K562 (cell line): ENCODE measurements around the gene PRKAR1B. TPM values are rescaled to one million over a fixed set of nuclear protein-coding genes. Genes with fewer than 3 reads are reported as not detected.

Experiments used
- ATAC-seq: fragments of 200-7000 bp; cut with Tn5 transposase; 3 replicates; pipeline ENCODE4 v1.9.1; 2020; ENCODE audit warnings: moderate library complexity
- BruUV-seq: library from RNA; stranded (reverse); fragments of 400-500 nt; replicated peaks from 2 replicates; lab custom pipeline; 2021; lab: Mats Ljungman, UMichigan
- CTCF ChIA-PET: fragments of 300-600 bp; formaldehyde crosslinking; extraction: SDS; loops from one replicate; lab custom pipeline; 2021; ENCODE audit warnings: low intra/inter-chr PET ratio; lab: Yijun Ruan, JAX
- POLR2A ChIA-PET: fragments of 300-600, 350-650 bp; sonication (Branson Sonifier 250); formaldehyde crosslinking; extraction: SDS; loops from one replicate; lab custom pipeline; 2021; ENCODE audit warnings: antibody characterized with exemption, inconsistent platforms; lab: Yijun Ruan, JAX
- DNase-seq, 4 experiments: peaks; one replicate each; pipeline versions ENCODE4 v3.0.0 to v3.0.0-alpha.2; 2011 to 2018; ENCODE audit warnings: low spot score in 3 of 4, mixed read lengths in 3 of 4; ENCODE audit errors: extremely low read depth in 1 of 4
- FAIRE-seq: peaks from 2 replicates; lab custom pipeline; 2011; peaks lifted over from hg19 to GRCh38; lab: Jason Lieb, UNC
- H2AFZ ChIP-seq: 2 replicates; pipeline ENCODE4 v1.6.0; 2011; ENCODE audit warnings: low read depth, low read length, control low read depth, inconsistent platforms
- H3K27ac ChIP-seq: fragments of 200-600 bp; 3 replicates; pipeline ENCODE4 v1.8.0; 2011; ENCODE audit warnings: low read depth, mild to moderate bottlenecking, control low read depth, inconsistent platforms, low read length, moderate library complexity, mixed read lengths; ENCODE audit errors: extremely low read depth
- H3K27me3 ChIP-seq, 2 experiments: fragments of 300-600 bp in 1 of 2; 2 replicates in 1 of 2; 3 replicates in 1 of 2; pipeline versions ENCODE4 v1.6.0 to v1.8.0; 2011; ENCODE audit warnings: inconsistent platforms in 2 of 2, low read length in 2 of 2, mild to moderate bottlenecking in 1 of 2, mixed read lengths in 1 of 2, moderate library complexity in 1 of 2; ENCODE audit not compliant: control insufficient read depth in 2 of 2, insufficient read depth in 2 of 2
- H3K36me3 ChIP-seq: fragments of 300-600 bp; 3 replicates; pipeline ENCODE4 v1.8.0; 2011; ENCODE audit warnings: mild to moderate bottlenecking, low read length, inconsistent platforms; ENCODE audit not compliant: control insufficient read depth, insufficient read depth
- H3K4me1 ChIP-seq, 2 experiments: fragments of 200-600 bp in 1 of 2; replicated peaks in 1 of 2; 2 replicates in 1 of 2; 3 replicates in 1 of 2; pipeline versions ENCODE4 v1.5.1 to v1.8.0; 2011; ENCODE audit warnings: inconsistent platforms in 2 of 2, low read length in 2 of 2, mild to moderate bottlenecking in 1 of 2, mixed read lengths in 1 of 2, moderate library complexity in 1 of 2; ENCODE audit not compliant: control insufficient read depth in 2 of 2, insufficient read depth in 2 of 2
- H3K4me2 ChIP-seq: 2 replicates; pipeline ENCODE4 v1.6.1; 2011; ENCODE audit warnings: low read length, control low read depth, inconsistent platforms, mixed read lengths; ENCODE audit not compliant: insufficient read depth
- H3K4me3 ChIP-seq: fragments of 200-600 bp; sonication (generic), shearing (Covaris generic); 2 replicates; pipeline ENCODE4 v1.5.1; 2016; ENCODE audit warnings: control low read depth, inconsistent platforms
- H3K79me2 ChIP-seq: fragments of 200-600 bp; 3 replicates; pipeline ENCODE4 v1.8.0; 2011; ENCODE audit warnings: low read length, inconsistent platforms; ENCODE audit not compliant: control insufficient read depth, insufficient read depth
- H3K9ac ChIP-seq, 2 experiments: 2 replicates each; pipeline versions ENCODE4 v1.6.0 to v1.6.1; 2011; ENCODE audit warnings: low read depth in 2 of 2, low read length in 2 of 2, control low read depth in 1 of 2, inconsistent platforms in 1 of 2, mild to moderate bottlenecking in 1 of 2, mixed read lengths in 1 of 2; ENCODE audit not compliant: insufficient read depth in 1 of 2
- H3K9me1 ChIP-seq: one replicate; pipeline ENCODE4 v1.6.0; 2011; ENCODE audit warnings: inconsistent platforms, mild to moderate bottlenecking, low read length, moderate library complexity; ENCODE audit not compliant: control insufficient read depth, insufficient read depth
- H3K9me3 ChIP-seq: replicated peaks from 2 replicates; pipeline ENCODE4 v1.5.1; 2011; ENCODE audit warnings: low read depth, low read length, inconsistent platforms; ENCODE audit not compliant: control insufficient read depth, insufficient read depth
- H4K20me1 ChIP-seq: replicated peaks from 2 replicates; pipeline ENCODE4 v1.6.1; 2011; ENCODE audit warnings: low read length, inconsistent platforms, mixed read lengths; ENCODE audit not compliant: control insufficient read depth, insufficient read depth
- ATF6 ChIP-seq: sonication (generic); formaldehyde crosslinking; IDR thresholded peaks from 2 replicates; pipeline ENCODE4 v1.4.0; 2020; ENCODE audit warnings: mild to moderate bottlenecking, missing genetic modification reagents
- CTCFL ChIP-seq: IDR thresholded peaks from 2 replicates; pipeline ENCODE4 v1.6.1; 2011; ENCODE audit warnings: borderline replicate concordance, low read depth, mild to moderate bottlenecking, moderate library complexity, low read length; ENCODE audit not compliant: insufficient read depth, poor library complexity, severe bottlenecking
- FOXA3 ChIP-seq, 2 experiments: fragments of 450-650 bp in 1 of 2; sonication (generic) in 1 of 2; formaldehyde crosslinking; IDR thresholded peaks in 1 of 2; conservative IDR thresholded peaks in 1 of 2; 2 replicates each; pipeline versions ENCODE4 v1.4.0 to v1.8.0; 2020 to 2022; ENCODE audit warnings: mild to moderate bottlenecking in 2 of 2, missing genetic modification reagents in 1 of 2
- whole genome bisulfite sequencing: fragments of 100-300 bp; shearing (Covaris generic); methylation state at CpG from one replicate; pipeline ENCODE4 v1.1.6; 2016; ENCODE audit warnings: low coverage, mixed read lengths; ENCODE audit not compliant: insufficient coverage; ENCODE audit errors: missing lambda C conversion rate; 5-methylcytosine and 5-hydroxymethylcytosine counted together
- in situ Hi-C: fragments of 300-500 bp; cut with MboI; formaldehyde crosslinking; loops from 4 replicates; pipeline ENCODE4 v1.15.0; 2018; ENCODE audit warnings: inconsistent platforms, mixed read lengths
- intact Hi-C: fragments of 100-400 bp; cut with micrococcal nuclease; formaldehyde crosslinking; loops from 2 replicates; pipeline ENCODE4 v1.14.2; 2022
- polyA plus RNA-seq, 8 experiments: library from polyadenylated mRNA; depleted of rRNA in 4 of 8; stranded (reverse) in 5 of 8; unstranded in 3 of 8; fragments of >200 nt; fragmentation: Nextera tagmentation in 2 of 8; fragmentation: Illumina TruSeq in 1 of 8; extraction: Ambion mirVana in 2 of 8; extraction: Trizol in 1 of 8; gene quantifications; 2 replicates each; pipeline versions ENCODE4 v1.2.1 to v1.2.3, GENCODE V29; 2011 to 2014; ENCODE audit warnings: inconsistent platforms in 1 of 8, missing spikeins in 1 of 8
- total RNA-seq, 7 experiments: library from RNA; depleted of rRNA in 6 of 7; stranded (reverse); fragments of >200 nt in 6 of 7; fragmentation: Illumina TruSeq in 2 of 7; extraction: Trizol in 2 of 7; gene quantifications; 2 replicates each; pipeline versions ENCODE4 v1.2.1 to v1.2.3, GENCODE V29; 2011 to 2021; ENCODE audit warnings: low replicate concordance in 1 of 7

PRKAR1B gene
- total and polyA plus RNA-seq, 9 of the 15 experiments (the other 6 are each of a cell fraction or from before 2014, with no cell fraction given) = 0.99 to 30.5 (median 12.7) TPM

GRCh38 chr7:522951-523314 lies 204.1 kb downstream of the PRKAR1B start:
- BruUV-seq = no TSS peak
- no peak overlapping the region for H3K4me3 ChIP-seq
- intact Hi-C loops (loop anchor here (5.0 kb wide), 1 partner anchor 79 kb away; no protein-coding TSS in a partner anchor), in situ Hi-C loops (loop anchor here (5.0 kb wide), 1 partner anchor 191 kb away; no protein-coding TSS in a partner anchor)
- ATAC-seq = no peak
- no peaks in the 10 kb centered on the region for H3K9me1 ChIP-seq
- peaks cover 9 to 59% of the 10 kb centered on the region in 2 experiments for H3K4me1 ChIP-seq
- peak overlapping the region in 1 of 2 experiments; percentile 87; a peak in 1 of 4 replicates for H3K9ac ChIP-seq
- no peaks in the 10 kb centered on the region for H3K9me3 ChIP-seq
- WGBS = 73% methylated on average over 17 of the region's 21 CpGs
- H3K27me3 ChIP-seq = peaks cover 0 to 12% of the 10 kb centered on the region in 2 experiments; a peak in 1 of 5 replicates
- H3K79me2 ChIP-seq = peaks cover 2% of the 10 kb centered on the region; the same call in 1 of the 3 replicates
- H3K36me3 ChIP-seq = no peaks in the 10 kb centered on the region
- no peak for FAIRE-seq
- TF ChIP-seq CTCFL (no peak), FOXA3 (CRISPR knock-in tag; conservative IDR thresholded peaks at IDR 0.05 in 1 of 2, IDR thresholded peaks at IDR 0.05 in 1 of 2) (no peak), ATF6 (CRISPR knock-in tag) (no peak)
- H4K20me1 ChIP-seq = no peaks in the 10 kb centered on the region
- DNase-seq = no peak
- no peak overlapping the region for H3K27ac ChIP-seq
- POLR2A ChIA-PET = interaction anchor here (0.8 kb wide), 2 partner anchors 19 to 23 kb away, joined by 3 read pairs; no protein-coding TSS in a partner anchor
- CTCF ChIA-PET = no interaction called here
- H3K4me2 ChIP-seq = peak overlapping the region; percentile 18; the same call in 1 of the 2 replicates
- 0 out of 2 replicates have a peak overlapping the region, but pooled peaks have one; percentile 74 for H2AFZ ChIP-seq
